Activated CD4-positive, CD25-positive, alpha-beta regulatory T cell treated with anti-CD3 and anti-CD28 coated beads, Interleukin-2, amount 50 U/mL, for 72 hours (primary cell): ENCODE data around the gene HMG20B.
"Not testable (repeated sequence)": the region's sequence is repeated elsewhere in the genome, so short reads cannot be mapped to it uniquely, and the experiment has no call there.

Experiments used
- DNase-seq: peaks from one replicate; pipeline ENCODE4 v3.0.0; 2021

Gene HMG20B

GRCh38 chr19:3572855-3573161 lies at the start of gene HMG20B:
Gene HMG20B, plus strand, starts transcription at chr19:3572944. Its CDS starts 366 bp downstream, at chr19:3573310.
- DNase-seq: no peak

GRCh38 chr19:3523361-3524077 lies 49.2 kb upstream of the HMG20B start:
- DNase-seq: no peak

DNA sequence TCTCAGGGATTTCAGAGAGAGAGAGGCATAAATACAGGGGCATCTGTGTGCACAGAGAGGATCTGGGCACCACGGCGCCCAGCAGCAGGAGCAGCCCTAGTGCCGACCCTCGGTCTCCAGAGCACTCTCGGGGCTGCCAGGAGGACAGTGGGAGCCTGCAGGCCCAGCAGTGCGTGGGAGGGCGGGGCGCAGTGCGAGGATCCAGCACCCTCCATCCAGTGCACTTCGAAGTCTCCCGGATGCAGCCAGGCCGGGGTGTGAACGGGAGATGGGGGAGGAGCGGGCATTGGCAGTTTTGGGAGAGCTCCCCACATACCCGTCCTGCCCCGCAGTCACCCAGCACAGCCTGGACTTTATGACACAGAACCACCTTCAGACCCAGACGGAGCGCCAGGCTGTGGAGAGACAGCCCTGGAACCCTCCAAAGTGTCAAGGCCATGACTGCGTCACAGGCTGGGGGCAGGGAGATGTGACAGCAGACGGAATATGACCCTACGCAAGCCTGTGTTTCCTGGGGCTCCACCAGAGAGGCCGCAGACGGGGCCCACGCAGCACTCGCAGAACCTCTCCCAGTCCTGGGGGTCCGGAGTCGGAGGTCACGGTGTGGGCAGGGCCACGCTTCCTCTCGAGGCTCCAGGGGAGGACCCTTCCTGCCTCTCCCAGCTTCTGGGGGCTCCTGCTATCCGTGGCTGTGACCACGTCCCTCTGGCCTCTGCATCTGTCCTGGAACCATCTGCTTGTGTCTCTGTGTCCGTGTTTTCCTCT lies 48.5 kb upstream of the HMG20B start:
- no peak for DNase-seq

- no peak for DNase-seq
These were observed 47.8 kb upstream of the HMG20B start for GRCh38 chr19:3524904-3525451.

DNA sequence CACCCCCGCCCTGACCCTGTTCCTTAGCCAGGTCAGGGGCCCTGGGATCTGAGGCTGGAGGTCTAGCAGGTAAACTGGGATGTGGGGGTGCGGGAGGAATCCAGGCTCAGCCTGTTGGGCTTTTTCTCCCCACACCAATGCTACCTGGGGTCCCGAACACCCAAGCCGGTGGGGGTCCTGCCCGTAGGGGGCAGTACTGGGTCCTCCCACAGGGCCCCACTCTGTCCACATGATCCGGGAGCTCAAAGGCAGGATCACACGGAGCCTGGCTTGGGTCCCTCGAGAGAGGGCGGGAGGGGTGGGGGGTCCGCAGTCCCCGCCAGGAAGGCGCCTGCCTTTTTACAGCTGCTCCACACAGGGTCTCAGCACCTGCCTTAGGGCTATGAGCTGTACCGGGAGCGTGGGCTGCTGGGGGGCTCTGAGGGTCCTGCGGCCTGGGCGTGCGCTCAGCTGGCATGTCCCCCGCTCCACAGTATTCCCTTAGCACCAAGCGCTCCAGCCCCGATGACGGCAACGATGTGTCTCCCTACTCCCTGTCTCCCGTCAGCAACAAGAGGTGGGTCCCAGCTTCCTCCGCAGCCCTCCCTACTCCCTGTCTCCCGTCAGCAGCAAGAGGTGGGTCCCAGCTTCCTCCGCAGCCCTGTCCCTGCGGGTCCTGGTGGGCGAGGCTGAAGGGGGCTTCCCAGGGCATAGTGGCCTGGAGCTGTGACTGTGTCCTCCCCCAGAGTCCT lies 46.1 kb upstream of the HMG20B start:
- no peak for DNase-seq

- no peak for DNase-seq
These were observed 45.4 kb upstream of the HMG20B start for GRCh38 chr19:3527238-3527910.

GRCh38 chr19:3528080-3528479 lies 44.7 kb upstream of the HMG20B start:
- DNase-seq: no peak

- no peak for DNase-seq
These were observed 44.1 kb upstream of the HMG20B start for GRCh38 chr19:3528539-3529211.

DNA sequence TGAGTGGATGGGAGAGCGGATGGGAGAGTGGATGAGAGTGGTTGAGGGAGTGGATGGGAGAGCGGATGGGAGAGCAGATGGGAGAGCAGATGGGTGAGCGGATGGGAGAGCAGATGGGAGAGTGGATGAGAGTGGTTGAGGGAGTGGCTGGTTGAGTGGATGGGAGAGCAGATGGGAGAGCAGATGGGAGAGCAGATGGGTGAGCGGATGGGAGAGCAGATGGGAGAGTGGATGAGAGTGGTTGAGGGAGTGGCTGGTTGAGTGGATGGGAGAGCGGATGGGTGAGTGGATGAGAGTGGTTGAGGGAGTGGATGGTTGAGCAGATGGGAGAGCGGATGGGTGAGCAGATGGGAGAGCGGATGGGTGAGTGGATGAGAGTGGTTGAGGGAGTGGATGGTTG lies 43.4 kb upstream of the HMG20B start:
- DNase-seq: not testable (repeated sequence)

GRCh38 chr19:3530389-3530788 lies 42.4 kb upstream of the HMG20B start:
- no peak for DNase-seq

GRCh38 chr19:3531716-3532115 lies 41.0 kb upstream of the HMG20B start:
- no peak for DNase-seq

GRCh38 chr19:3532154-3532786 lies 40.5 kb upstream of the HMG20B start:
- no peak for DNase-seq

- DNase-seq: no peak
These were observed 39.7 kb upstream of the HMG20B start for GRCh38 chr19:3533033-3533432.

DNA sequence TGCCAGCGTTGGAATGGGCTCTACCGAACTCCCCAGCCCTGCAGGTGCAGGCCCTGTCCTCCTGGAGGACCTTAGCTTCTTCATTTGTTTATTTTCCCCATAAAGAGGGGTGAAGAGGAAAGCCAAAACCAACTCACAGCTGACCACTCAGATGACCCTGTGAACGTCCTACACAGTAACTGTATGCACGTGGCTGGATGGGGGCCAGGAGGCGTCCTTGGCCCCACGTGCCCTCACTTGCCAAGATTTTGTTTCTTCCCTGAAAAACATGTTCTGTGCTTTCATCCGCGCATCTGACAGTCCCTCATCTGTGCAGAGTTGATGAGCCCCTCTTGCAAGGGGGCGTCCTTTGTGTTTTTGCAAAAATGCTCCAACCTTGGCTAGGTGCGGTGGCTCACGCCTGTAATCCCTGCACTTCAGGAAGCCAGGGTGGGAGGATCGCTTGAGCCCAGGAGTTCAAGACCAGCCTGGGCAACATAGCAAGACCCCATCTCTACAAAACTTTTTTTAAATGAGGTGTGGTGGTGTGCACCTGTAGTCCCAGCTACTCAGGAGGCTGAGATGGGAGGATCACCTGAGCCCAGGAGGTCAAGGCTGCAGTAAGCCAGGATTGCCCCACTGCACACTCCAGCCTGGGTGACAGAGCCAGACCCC lies 39.1 kb upstream of the HMG20B start:
- no peak for DNase-seq

DNA sequence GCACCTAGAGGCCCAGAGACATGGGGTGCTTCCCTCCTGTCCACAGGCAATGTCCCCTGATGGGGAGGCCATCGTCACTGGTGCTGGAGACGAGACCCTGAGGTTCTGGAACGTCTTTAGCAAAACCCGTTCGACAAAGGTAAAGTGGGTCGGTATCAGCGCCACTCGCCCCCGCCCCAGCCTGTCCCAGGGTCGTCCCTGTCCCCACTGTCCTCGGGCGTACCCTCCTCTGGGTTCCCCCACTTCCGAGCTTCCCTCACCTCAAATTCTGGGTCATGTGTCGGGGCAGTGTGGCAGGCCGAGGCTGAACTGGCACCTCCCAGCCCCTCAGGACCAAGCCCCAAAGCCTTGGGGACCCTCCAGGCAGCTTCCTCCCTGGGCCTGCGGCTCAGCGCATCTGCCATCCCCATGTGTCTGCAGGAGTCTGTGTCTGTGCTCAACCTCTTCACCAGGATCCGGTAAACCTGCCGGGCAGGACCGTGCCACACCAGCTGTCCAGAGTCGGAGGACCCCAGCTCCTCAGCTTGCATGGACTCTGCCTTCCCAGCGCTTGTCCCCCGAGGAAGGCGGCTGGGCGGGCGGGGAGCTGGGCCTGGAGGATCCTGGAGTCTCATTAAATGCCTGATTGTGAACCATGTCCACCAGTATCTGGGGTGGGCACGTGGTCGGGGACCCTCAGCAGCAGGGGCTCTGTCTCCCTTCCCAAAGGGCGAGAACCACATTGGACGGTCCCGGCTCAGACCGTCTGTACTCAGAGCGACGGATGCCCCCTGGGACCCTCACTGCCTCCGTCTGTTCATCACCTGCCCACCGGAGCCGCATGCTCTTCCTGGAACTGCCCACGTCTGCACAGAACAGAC lies 38.1 kb upstream of the HMG20B start:
- no peak for DNase-seq

DNA sequence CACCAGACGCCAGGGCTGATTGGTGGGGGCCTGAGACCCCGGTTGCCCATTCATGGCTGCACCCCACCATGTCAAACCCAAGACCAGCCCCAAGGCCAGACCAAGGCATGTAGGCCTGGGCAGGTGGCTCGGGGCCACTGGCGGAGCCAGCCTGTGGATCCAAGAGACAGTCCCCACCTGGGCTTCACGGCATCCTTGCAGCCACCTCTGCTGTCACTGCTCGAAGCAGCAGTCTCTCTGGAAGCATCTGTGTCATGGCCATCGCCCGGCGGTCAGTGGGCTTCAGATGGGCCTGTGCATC lies 37.6 kb upstream of the HMG20B start:
- DNase-seq: no peak

DNA sequence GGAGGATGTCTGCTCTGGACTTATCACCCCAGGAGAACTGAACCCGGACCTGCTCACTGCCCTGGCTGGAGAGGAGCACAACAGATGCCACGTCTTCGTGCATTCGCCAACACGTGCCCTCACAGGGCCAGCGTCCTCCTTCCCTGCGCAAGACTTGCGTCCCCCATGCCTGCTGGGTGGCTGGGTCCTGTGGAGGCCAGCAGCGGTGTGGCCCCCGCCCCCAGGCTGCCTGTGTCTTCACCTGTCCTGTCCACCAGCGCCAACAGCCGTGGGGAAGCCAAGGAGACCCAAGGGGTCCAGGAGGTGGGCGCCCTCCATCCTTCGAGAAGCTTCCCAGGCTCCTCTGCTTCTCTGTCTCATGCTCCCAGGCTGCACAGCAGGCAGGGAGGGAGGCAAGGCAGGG lies 37.2 kb upstream of the HMG20B start:
- no peak for DNase-seq

DNA sequence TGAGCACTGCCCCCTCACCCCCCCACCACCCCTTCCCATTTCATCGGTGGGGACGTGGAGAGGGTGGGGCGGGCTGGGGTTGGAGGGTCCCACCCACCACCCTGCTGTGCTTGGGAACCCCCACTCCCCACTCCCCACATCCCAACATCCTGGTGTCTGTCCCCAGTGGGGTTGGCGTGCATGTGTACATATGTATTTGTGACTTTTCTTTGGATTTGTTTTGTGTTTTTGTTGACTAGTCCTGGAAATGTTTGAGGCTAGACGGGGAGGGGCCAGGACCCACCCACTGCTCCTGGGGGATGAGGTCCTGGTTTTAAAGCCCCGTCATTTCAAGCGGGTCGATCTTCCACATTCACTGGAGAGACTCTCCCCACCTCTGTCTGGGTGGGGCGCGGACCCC lies 36.8 kb upstream of the HMG20B start:
- no peak for DNase-seq

DNA sequence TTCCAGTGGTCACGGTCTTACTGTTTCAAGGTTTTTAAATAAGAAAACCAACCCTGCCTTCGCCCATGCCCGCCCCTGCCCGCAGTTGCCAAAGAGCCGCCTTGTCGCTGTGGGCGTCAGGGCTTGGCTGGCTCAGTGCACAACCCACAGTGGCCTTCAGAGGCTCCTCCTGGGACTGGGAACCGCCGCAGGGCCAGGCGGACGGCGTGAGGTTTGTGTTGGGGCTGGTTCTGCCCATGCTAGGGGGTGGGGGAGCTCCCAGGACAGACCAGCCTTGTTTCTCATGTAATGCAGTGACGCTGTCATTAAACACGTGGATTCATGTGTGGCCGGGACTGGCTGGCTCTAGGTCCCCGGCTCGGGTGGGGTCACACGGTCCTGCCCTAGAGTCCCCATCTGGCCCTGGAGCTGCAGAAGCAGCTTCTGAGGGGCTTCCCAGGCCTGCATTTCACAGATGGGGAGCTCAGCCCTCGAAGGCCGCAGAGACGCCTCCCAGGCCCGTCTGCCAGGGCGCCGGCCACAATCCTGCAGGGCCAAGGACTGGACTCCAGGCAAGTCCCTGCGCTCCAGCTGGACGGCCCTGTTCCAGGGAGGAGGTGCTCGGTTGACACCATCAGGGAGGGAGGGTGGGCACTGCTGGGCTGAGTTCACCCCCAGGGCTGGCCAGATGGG lies 36.2 kb upstream of the HMG20B start:
- DNase-seq: no peak

DNA sequence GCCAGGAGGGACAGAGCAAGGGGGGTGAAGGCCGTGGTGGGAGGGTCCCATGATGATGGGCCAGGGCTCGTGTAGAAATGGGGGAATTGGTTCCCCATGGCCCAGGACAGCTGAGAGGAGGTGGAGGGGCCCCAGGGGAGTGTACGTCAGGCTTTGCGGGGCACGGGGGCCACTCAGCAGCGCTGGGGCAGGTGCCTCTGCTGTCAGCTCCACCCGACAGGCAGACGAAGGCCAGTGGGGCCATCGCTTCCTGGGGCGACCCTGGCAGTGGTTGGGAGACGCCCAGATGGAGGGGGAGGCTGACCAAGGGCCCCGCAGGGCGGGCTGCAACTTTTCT lies 35.7 kb upstream of the HMG20B start:
- DNase-seq: no peak
